Loucy (cell line): ENCODE data around the gene MEGF6.

Experiments
- H2AFZ ChIP-seq: fragments of 200-600 bp; sonication (generic); 2 replicates; pipeline ENCODE4 v1.6.0; 2016; ENCODE audit warnings: antibody characterized with exemption, mild to moderate bottlenecking, low read length, moderate library complexity
- H3F3A ChIP-seq: fragments of 200-600 bp; 2 replicates; pipeline ENCODE4 v1.6.0; 2016; ENCODE audit warnings: antibody characterized with exemption, low read depth, mild to moderate bottlenecking
- H3K27me3 ChIP-seq: fragments of 200-600 bp; sonication (generic); 2 replicates; pipeline ENCODE4 v1.6.1; 2014; ENCODE audit warnings: low read length, mild to moderate bottlenecking; ENCODE audit not compliant: insufficient read depth, poor library complexity, severe bottlenecking
- H3K36me3 ChIP-seq: fragments of 200-600 bp; sonication (generic); 2 replicates; pipeline ENCODE4 v1.6.1; 2016; ENCODE audit warnings: low read length; ENCODE audit not compliant: insufficient read depth
- H3K4me1 ChIP-seq: fragments of 200-600 bp; sonication (generic); 2 replicates; pipeline ENCODE4 v1.5.1; 2014; ENCODE audit warnings: low read length, mild to moderate bottlenecking; ENCODE audit not compliant: insufficient read depth, poor library complexity, severe bottlenecking
- H3K4me2 ChIP-seq: fragments of 200-600 bp; sonication (generic); 2 replicates; pipeline ENCODE4 v1.6.0; 2014; ENCODE audit warnings: antibody characterized with exemption, low read length, low read depth, mild to moderate bottlenecking; ENCODE audit not compliant: poor library complexity, severe bottlenecking
- H3K4me3 ChIP-seq: fragments of 200-600 bp; sonication (generic); 2 replicates; pipeline ENCODE4 v1.5.1; 2014; ENCODE audit warnings: low read length, mild to moderate bottlenecking, mixed read lengths; ENCODE audit not compliant: poor library complexity, severe bottlenecking
- H3K79me2 ChIP-seq: fragments of 200-600 bp; sonication (generic); 2 replicates; pipeline ENCODE4 v1.6.1; 2014; ENCODE audit warnings: low read length; ENCODE audit not compliant: insufficient read depth
- H3K9ac ChIP-seq: fragments of 200-600 bp; sonication (generic); 2 replicates; pipeline ENCODE4 v1.6.0; 2014; ENCODE audit warnings: mild to moderate bottlenecking, low read depth, low read length, moderate library complexity; ENCODE audit not compliant: poor library complexity, severe bottlenecking
- H3K9me2 ChIP-seq: fragments of 200-600 bp; sonication (generic); replicated peaks from 2 replicates; pipeline ENCODE4 v1.6.1; 2016; ENCODE audit warnings: low read depth, low read length, mixed read lengths
- H3K9me3 ChIP-seq: fragments of 200-600 bp; sonication (generic); 2 replicates; pipeline ENCODE4 v1.6.1; 2014; ENCODE audit warnings: mild to moderate bottlenecking, antibody characterized with exemption, low read length, low read depth; ENCODE audit not compliant: insufficient read depth
- H4K20me1 ChIP-seq: fragments of 200-600 bp; sonication (generic); 2 replicates; pipeline ENCODE4 v1.6.0; 2014; ENCODE audit warnings: antibody characterized with exemption, low read length, mild to moderate bottlenecking; ENCODE audit not compliant: insufficient read depth, poor library complexity, severe bottlenecking
- EZH2phosphoT487 ChIP-seq: fragments of 200-600 bp; IDR thresholded peaks from 2 replicates; pipeline ENCODE4 v1.6.1; 2018; ENCODE audit warnings: antibody characterized with exemption, mild to moderate bottlenecking, moderate library complexity, borderline replicate concordance
- TF ChIP-seq, protein P1 (sequence below): fragments of 200-600 bp; sonication (generic); conservative IDR thresholded peaks from 2 replicates; pipeline ENCODE4 v1.5.1; 2014; ENCODE audit warnings: mild to moderate bottlenecking, antibody characterized with exemption, low read length

MEGF6 gene

DNA sequence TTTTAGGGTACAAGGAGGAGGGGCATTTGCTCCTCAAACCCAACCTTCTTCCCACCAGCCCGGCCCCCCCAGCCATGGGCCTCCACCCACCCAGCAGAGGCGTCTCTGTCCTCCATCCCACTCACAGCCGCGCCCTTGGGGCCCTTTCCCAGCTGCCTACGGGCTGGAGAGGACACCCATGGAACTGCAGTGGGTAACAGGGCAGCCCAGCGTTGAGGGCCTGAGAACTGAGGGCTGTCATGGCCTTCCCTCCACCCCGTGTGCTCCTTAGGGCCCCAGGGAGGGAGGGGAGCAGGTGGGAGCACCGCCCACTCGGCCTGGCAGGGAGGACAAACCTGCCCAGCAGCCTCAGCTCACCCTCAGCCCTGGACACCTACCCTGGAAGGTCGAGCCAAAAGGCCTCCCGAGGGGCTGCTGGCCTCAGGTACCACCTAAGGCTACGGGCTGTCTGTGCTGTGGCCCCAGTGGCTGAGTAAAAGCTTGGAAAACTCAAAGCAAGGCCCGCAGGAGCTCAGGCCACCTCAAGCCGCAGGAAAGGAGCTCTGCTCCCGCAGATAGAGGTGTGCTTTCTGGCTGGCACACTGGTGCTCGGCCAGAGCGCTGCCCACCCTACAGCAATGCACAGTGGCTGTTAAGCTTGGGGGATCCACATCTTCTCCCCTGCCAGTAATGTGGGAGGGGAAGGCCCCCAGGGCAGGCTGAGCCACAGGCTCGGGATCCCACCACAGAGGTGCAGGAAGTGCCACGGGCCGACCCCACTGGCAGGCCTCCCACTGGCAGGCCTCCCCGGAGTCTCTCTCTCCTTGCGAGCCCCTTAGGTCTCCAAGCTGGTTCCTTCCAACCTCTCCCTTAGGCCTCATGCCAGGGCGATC lies 159.1 kb downstream of the MEGF6 start:
- H3K36me3 ChIP-seq: no peaks in the 10 kb centered on the region
- H3K79me2 ChIP-seq: no peaks in the 10 kb centered on the region
- H3F3A ChIP-seq: no peaks in the 10 kb centered on the region
- peak overlapping the region; percentile 60; the same call in 1 of the 2 replicates for H2AFZ ChIP-seq
- no peak overlapping the region for H3K4me3 ChIP-seq
- peaks cover 14% of the 10 kb centered on the region for H3K4me1 ChIP-seq
- H3K4me2 ChIP-seq: no peak overlapping the region
- H3K9me2 ChIP-seq: no peaks in the 10 kb centered on the region
- no peak for TF ChIP-seq EZH2phosphoT487
- TF ChIP-seq, protein P1, sequence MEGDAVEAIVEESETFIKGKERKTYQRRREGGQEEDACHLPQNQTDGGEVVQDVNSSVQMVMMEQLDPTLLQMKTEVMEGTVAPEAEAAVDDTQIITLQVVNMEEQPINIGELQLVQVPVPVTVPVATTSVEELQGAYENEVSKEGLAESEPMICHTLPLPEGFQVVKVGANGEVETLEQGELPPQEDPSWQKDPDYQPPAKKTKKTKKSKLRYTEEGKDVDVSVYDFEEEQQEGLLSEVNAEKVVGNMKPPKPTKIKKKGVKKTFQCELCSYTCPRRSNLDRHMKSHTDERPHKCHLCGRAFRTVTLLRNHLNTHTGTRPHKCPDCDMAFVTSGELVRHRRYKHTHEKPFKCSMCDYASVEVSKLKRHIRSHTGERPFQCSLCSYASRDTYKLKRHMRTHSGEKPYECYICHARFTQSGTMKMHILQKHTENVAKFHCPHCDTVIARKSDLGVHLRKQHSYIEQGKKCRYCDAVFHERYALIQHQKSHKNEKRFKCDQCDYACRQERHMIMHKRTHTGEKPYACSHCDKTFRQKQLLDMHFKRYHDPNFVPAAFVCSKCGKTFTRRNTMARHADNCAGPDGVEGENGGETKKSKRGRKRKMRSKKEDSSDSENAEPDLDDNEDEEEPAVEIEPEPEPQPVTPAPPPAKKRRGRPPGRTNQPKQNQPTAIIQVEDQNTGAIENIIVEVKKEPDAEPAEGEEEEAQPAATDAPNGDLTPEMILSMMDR: no peak
- H4K20me1 ChIP-seq: no peaks in the 10 kb centered on the region
- no peaks in the 10 kb centered on the region for H3K27me3 ChIP-seq
- H3K9me3 ChIP-seq: no peaks in the 10 kb centered on the region
- peak overlapping the region; percentile 38 for H3K9ac ChIP-seq

DNA sequence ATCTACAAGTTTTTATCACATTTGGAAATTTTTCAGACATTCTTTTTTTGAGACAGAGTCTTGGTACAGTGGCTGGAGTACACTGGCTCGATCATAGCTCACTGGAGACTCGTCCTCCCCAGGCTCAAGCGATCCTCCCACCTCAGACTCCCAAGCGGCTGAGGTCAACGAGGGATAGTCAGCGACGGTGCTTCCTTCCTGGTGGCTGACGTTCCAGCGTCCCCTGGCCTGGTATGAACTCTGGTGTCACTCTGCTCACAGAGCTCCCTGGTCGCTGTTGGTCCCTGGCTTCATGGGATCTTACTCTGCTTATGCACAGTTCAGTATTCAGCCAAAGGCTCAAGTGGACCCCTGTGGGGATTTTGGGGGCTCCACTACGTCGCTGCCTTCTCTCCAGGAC lies 160.3 kb downstream of the MEGF6 start:
- H3K9me3 ChIP-seq: no peaks in the 10 kb centered on the region
- no peak overlapping the region for H2AFZ ChIP-seq
- H3K79me2 ChIP-seq: no peaks in the 10 kb centered on the region
- H3F3A ChIP-seq: no peaks in the 10 kb centered on the region
- no peaks in the 10 kb centered on the region for H3K9me2 ChIP-seq
- H3K4me1 ChIP-seq: peaks cover 14% of the 10 kb centered on the region
- no peak overlapping the region for H3K9ac ChIP-seq
- TF ChIP-seq, protein P1: no peak
- no peak for TF ChIP-seq EZH2phosphoT487
- H4K20me1 ChIP-seq: no peaks in the 10 kb centered on the region
- H3K36me3 ChIP-seq: no peaks in the 10 kb centered on the region
- no peaks in the 10 kb centered on the region for H3K27me3 ChIP-seq
- no peak overlapping the region for H3K4me3 ChIP-seq
- no peak overlapping the region for H3K4me2 ChIP-seq

DNA sequence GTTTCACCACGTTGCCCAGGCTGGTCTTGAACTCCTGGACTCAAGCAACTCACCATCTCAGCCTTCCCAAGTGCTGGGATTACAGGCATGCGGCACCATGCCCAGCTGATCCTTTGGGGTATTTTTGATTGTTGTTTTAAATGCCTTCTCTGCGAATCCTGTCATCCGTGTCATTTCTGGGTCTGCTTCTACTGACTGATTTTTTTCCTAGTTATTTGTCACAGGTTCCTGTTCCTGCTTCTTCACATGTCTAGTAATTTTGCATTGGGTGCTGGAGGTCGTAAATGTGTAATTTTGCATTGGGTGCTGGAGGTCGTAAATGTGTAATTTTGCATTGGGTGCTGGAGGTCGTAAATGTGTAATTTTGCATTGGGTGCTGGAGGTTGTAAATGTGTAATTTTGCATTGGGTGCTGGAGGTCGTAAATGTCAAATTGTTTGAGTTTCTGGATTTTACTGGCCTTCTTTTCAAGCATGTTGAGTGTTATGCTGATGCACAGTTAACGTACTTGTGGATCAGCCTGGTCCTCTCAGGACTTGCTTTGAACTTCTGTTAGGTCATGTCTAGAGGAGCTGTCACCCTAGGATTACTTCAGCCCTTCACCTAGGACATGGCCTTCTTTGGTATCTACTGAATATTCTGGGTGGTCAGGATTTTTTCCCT lies 161.0 kb downstream of the MEGF6 start:
- no peaks in the 10 kb centered on the region for H3K9me2 ChIP-seq
- H3K4me3 ChIP-seq: no peak overlapping the region
- no peaks in the 10 kb centered on the region for H3K9me3 ChIP-seq
- H3K9ac ChIP-seq: no peak overlapping the region
- no peak overlapping the region for H3K4me2 ChIP-seq
- H3F3A ChIP-seq: no peaks in the 10 kb centered on the region
- H4K20me1 ChIP-seq: no peaks in the 10 kb centered on the region
- H3K79me2 ChIP-seq: no peaks in the 10 kb centered on the region
- H3K27me3 ChIP-seq: no peaks in the 10 kb centered on the region
- H2AFZ ChIP-seq: no peak overlapping the region
- TF ChIP-seq, protein P1: no peak
- no peak for TF ChIP-seq EZH2phosphoT487
- no peaks in the 10 kb centered on the region for H3K36me3 ChIP-seq
- H3K4me1 ChIP-seq: peaks cover 14% of the 10 kb centered on the region
